Stimulated activated naive CD4-positive, alpha-beta T cell treated with Interleukin-2 at 50 U/mL for 16 hours (primary cell): ENCODE measurements around the gene DRP2.
"Not testable (repeated sequence)": the region's sequence is repeated elsewhere in the genome, so short reads cannot be mapped to it uniquely, and the experiment has no call there.

Experiments used
- DNase-seq: peaks from one replicate; lab custom pipeline; 2025; lab: John Stamatoyannopoulos, UW

Gene DRP2

GRCh38 chrX:101232316-101232715 lies 12.7 kb downstream of the DRP2 start:
- no peak for DNase-seq

- DNase-seq: no peak
Measured at GRCh38 chrX:101237041-101237440, 17.5 kb downstream of the DRP2 start.

- no peak for DNase-seq
Measured at GRCh38 chrX:101241531-101241930, 21.9 kb downstream of the DRP2 start.

- no peak for DNase-seq
Measured at GRCh38 chrX:101252634-101253033, 33.0 kb downstream of the DRP2 start.

GRCh38 chrX:101257448-101258258 lies 38.1 kb downstream of the DRP2 start:
- no peak for DNase-seq

- DNase-seq: no peak
Measured at GRCh38 chrX:101258259-101258581, 38.6 kb downstream of the DRP2 start.

- no peak for DNase-seq
Measured at GRCh38 chrX:101260435-101260834, 40.8 kb downstream of the DRP2 start.

- no peak for DNase-seq
Measured at GRCh38 chrX:101262590-101262989, 43.0 kb downstream of the DRP2 start.

- no peak for DNase-seq
Measured at GRCh38 chrX:101263766-101264165, 44.2 kb downstream of the DRP2 start.

GRCh38 chrX:101265869-101266428 lies 46.4 kb downstream of the DRP2 start:
- DNase-seq: no peak

- no peak for DNase-seq
Measured at GRCh38 chrX:101274198-101274597, 54.6 kb downstream of the DRP2 start.

GRCh38 chrX:101276238-101276637 lies 56.7 kb downstream of the DRP2 start:
- DNase-seq: no peak

GRCh38 chrX:101287402-101287801 lies 67.8 kb downstream of the DRP2 start:
- no peak for DNase-seq

GRCh38 chrX:101290957-101291603 lies 71.5 kb downstream of the DRP2 start, which contains the start of gene TAF7L:
Gene TAF7L, minus strand, starts transcription at chrX:101291334. Its CDS starts 3,791 bp downstream, at chrX:101287543.
- no peak for DNase-seq

GRCh38 chrX:101295603-101296002 lies 76.0 kb downstream of the DRP2 start:
- DNase-seq: not testable (repeated sequence)

GRCh38 chrX:101303790-101304189 lies 84.2 kb downstream of the DRP2 start:
- no peak for DNase-seq
